ENCODE data around the gene MCM3.

MCM3 gene

DNA sequence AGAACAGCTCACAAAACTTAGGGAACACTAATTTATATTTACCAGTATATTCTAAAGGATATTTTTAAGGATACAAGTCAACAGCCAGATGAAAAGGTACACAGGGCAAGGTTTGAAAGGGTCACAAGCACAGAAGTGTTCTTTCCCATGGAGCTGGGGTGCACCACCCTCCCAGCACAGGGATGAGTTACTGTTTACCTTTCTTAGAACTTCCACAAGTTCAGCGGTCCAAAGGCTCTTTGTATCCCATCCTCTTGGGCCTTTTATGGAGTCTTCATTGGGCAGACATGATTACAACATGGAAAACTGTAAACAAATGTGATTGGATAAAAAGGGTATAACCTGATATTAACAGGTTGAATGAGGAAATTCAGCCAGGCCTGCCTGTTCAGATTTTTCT is 39.1 kb downstream of the MCM3 start:
- DNase-seq: no peak

DNA sequence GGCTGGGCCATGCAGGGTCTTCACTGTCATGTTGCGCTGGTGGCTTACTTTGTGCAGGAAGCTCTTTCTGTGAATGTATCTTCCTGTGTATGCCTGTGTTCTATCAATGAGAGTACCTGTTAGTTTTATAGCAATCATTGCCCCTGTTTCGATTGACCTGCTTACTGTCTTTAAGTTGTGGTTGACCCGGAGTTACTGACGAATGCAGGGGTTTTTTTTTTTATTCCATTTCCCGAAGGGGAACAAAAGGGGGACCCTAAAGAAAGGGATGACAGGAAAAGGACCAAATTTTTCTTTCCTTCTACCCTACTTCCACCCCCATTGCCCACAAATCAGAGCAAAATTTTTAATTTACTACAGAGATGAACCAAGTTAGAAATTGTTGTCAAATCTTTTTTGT is 40.1 kb downstream of the MCM3 start, which contains the start of gene IL17F:
TSS of gene IL17F (minus strand) at position 101 of the 400 bp plus-strand sequence. CDS start at position 30, 71 bp downstream.
- DNase-seq: no peak

DNA sequence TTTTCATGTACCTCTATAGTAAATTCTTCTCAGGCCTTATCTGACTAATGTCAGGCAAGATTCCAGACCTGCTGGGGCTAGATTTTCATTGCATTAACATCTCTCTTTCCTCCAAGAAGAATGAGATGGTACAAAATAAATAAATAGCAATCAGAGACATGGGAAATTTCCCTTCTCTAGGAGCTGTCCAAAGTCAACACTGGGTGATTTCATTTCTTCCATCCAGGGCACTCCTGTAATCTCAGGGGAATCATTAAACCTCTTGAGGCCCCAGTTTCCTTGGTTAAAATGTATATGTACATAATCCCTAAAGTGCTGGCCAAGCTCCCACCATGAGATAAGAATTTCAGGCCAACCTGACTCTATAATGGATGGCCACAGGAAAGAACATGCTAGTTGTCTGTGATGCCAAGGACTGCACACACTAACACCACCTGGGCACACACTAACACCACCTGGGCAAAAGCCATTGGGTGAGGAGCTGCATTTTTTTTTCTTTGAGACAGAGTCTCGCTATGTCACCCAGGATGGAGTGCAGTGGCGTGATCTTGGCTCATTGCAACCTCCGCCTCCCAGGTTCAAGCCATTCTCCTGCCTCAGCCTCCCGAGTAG is 41.2 kb downstream of the MCM3 start:
- DNase-seq: no peak

DNA sequence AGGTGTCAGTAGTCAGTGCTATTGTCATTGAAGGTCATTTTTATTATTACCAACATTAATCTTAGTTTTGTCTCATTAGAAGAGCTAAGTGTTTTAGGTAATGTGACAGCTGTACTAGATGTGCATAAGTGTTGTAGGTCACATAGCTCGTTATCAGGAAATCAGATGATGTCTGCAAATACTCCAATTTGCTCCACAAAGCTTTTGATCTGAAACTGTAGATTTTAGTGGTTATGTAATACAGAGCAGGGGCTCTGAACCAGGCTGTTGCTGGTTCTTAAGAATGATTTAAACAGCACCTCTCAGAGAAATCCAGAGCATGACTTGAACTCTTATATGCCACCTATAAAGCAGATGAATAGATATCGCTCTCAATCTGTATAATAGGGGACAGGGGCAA is 42.7 kb downstream of the MCM3 start:
- no peak for DNase-seq

DNA sequence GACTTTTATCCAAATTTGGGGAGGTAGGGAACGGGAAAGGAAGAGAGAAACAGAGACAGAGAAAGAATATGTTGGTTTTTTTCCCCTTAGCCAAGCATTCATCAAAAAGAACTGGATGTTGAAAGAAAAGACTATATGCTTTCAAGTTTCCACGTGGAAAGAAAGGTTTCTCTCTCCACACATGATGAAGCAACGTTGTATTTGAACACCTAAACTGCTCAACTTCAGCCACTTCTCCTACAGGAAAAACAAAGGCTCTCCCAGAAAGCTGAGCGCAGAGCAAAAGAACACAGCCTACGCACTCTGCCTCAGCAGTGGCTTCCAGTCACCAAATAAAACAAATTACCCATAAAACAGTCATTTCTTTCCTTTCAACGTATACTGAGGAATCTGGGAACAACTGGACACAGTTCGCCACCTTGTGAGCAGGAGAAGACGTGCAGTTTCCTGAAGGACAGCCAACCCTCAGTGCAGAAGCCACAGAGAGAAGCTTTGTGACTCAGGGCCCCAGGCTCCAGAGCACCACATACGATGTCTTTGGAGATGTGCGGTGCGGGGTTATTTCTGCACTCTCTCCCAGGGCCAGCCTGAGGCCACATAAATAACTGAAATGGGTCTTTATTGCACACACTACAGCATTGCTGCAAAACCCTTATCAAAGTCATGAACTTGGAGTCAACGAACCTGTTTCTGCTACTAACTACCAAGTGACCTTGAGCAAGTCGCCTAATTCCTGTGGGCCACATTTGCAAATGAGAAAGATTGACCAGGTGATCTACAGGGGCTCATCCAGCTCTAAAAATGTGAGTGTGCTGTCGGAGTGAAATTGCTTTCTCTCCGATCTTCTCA is 50.3 kb downstream of the MCM3 start:
- no peak for DNase-seq

DNA sequence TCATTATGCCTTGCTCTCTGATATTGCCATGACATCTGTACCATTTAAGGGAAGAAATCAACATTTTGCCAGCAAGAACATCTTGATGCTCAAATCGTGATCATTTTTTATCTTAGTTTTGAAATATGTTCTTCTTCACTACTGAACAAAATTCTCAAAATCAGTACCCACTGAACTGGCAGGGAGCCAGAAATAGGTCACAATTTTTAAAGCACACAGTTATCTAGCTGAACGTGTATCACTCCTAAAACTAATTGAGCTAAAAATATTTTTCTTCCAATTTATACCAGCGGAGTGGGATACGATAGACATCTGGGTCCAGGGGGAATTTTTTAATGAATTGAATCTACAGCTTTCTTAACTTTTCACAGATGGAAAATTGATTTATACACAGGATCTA is 51.5 kb downstream of the MCM3 start:
- no peak for DNase-seq

DNA sequence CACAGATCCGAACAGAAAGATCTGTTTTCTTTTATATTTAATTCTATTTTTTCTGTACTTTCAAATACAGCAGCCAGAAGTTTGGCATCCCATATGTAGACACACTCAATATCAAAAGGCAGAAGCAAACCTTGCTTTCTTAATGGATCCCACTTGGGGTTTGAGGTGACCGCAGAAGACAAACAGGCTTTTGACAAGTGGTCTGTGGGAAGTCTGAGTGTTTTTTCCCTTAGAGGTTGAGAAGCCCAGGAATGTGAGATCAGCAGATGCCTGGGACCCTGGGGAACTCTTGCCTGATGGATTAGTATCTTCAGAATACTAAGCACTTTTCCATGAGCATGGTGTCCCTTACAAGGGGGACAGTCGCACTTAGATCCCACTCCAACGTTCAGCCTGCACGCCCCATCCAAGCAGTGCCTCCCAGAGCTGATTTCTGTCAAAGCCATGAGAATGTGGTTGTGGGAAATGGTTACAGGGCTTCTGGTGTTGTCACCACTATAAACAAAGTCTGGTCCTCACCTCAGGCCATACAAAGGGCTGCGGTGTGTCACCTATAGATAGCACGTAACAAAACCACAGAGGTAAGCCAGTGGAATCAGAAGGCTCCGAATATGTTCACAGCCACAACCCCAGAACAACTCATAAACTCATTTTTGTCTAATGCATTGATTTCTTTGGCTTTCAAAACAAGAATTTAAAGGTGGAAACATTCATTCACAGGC is 53.0 kb downstream of the MCM3 start:
- DNase-seq: no peak

DNA sequence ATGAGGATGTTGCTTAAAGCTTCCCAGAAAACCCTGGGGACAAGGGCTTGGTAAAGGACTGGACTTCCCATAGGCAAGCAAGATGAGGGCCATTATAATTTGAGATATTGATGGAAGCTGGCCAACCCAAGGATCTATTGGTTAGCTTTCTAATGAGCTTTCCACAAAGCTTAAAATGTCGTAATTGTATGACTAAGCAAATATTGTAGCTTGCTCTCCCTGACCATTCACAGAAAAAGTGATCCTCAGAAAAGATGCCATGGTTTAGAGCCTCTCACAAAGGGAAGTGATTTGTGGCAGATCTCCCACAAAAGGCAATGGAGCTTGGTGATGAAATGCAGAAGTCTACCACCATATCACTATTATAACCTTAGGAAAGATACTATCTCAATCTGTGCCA is 53.9 kb downstream of the MCM3 start:
- DNase-seq: no peak

DNA sequence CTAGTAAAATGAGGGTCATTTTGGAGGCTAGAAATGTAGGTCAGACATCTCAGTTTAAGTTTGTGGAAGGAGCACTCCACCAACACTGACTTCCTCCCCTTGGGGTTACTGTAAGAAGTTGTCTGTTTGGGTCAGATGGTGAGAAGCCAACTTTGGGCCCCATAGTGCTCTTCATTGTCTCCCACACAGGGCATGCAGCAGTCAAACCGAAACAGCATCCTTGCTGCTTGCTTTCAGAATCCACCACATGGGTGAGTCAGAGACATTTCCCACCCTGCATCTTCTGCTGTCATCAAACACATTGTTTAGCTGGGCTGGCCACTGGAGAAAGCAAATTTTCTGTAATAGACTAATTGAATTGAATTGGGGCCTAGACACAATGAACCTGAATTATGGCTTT is 57.0 kb downstream of the MCM3 start:
- DNase-seq: no peak

DNA sequence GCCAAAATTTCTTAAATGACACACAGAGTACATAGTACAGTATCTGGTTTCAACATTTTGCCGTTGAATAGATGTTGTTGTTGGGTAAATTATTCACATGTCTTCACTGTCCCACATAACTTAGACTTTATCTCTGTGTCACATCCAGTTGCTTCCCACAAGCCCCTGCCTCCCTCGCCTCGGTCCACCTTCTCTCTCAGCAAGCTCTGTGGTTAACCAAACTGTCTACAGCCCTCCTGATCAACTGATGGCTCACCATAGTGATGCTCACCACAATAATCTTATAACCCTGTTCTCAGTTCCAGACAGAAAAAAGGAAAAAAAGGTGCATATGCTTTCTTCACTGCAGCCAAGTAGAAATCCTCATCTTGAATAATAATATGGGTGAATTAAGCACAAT is 63.2 kb downstream of the MCM3 start:
- no peak for DNase-seq

DNA sequence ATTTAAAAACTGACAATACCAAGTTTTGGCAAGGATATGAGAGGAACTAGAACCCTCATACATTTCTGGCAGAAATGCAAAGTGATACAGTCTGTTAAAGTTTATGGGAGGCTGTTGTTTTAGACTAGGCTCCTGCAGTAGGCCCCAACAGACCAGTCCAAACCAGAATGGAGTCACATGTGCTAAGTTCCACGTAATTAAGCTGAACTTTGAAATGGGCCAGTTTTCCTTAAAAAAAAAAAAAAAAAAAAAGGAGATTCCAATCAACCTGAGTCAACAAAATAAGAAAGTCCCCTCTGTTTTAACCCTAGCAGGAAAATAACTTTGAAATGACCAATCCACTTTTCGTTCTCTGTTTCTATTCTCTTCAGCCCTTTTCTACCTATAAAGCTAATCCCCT is 66.8 kb downstream of the MCM3 start:
- DNase-seq: no peak

DNA sequence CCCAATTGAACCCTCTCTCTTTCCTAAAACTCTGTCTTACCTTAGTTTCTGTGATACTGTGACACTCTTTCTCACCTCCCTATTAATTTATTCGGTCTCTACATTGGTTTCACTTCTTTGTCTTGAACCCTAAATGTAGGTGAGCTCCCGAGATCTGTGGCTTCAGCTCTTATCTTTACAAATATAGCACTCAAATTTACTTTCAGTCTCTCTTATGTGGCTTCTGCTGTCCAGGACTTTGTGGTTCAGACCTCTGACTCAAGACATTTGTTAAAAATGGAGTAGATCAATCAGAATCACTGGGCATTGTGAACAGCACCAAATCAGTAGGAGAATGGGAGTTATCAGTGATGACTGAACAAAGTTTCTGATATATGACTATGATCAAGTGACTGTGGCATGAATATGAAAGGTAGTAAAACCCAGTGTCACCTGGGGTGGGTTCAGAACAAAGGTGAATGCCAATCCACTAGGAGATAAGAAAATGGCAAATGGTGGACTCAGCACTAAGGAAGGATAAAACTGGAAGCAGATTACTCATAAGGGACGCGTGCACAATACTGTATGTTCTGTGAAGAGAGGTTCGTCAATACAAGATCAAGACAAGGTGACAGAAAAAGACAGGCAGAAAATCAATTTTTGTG is 67.5 kb downstream of the MCM3 start:
- DNase-seq: no peak

DNA sequence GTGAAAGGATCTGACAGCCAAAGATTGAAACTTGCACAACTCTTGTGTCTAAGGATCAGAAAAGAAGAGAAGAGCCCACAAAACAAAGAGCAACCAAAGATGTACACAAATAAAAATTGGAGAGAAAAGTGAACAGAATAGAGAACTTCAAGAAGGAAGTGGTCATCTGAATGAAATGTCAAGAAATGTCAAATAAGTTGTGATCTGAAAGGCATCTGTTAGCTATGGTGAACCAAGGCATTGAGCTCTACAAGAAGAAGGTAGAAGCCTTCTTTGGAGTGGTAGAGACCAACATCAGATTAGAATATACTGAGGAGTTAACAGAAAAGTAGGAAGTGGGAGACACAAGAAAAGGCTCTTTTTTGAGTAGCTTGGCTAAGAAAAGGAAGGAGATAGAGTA is 68.8 kb downstream of the MCM3 start:
- DNase-seq: no peak

Data from NCI-H187 treated with DMSO at 0.1 percent for 48 hours (cell line).